HG03354 (cell line): ENCODE measurements around the gene LPCAT3.
A peak's percentile ranks its signal among the peaks of the same experiment; 100 is the strongest.
"Not testable (repeated sequence)": the region's sequence is repeated elsewhere in the genome, so short reads cannot be mapped to it uniquely, and the experiment has no call there.

Experiments
- ATAC-seq: cut with Tn5 transposase; IDR thresholded peaks from one replicate; pipeline ENCODE4 v1.9.1; 2021; ENCODE audit warnings: mild to moderate bottlenecking; ENCODE audit not compliant: unreplicated experiment, poor library complexity, severe bottlenecking

LPCAT3 gene

GRCh38 chr12:7039403-7039802 lies 21.1 kb upstream of the LPCAT3 start:
- ATAC-seq, result no peak

- no peak for ATAC-seq
Observed at GRCh38 chr12:7038591-7038990, 20.3 kb upstream of the LPCAT3 start.

- not testable (repeated sequence) for ATAC-seq
Observed at GRCh38 chr12:7037411-7037810, 19.1 kb upstream of the LPCAT3 start.

GRCh38 chr12:7035463-7035862 lies 17.2 kb upstream of the LPCAT3 start:
- ATAC-seq, result no peak

- no peak for ATAC-seq
Observed at GRCh38 chr12:7034464-7034863, 16.2 kb upstream of the LPCAT3 start.

- ATAC-seq, result no peak
Observed at GRCh38 chr12:7032990-7033389, 14.7 kb upstream of the LPCAT3 start.

GRCh38 chr12:7031306-7031705 lies 13.0 kb upstream of the LPCAT3 start:
- ATAC-seq, result no peak

GRCh38 chr12:7026854-7027253 lies 8.6 kb upstream of the LPCAT3 start:
- no peak for ATAC-seq

- ATAC-seq, result no peak
Observed at GRCh38 chr12:7023114-7023513, 4.8 kb upstream of the LPCAT3 start.

GRCh38 chr12:7021956-7022355 lies 3.7 kb upstream of the LPCAT3 start:
- no peak for ATAC-seq

- no peak for ATAC-seq
Observed at GRCh38 chr12:7019043-7019569, 830 bp upstream of the LPCAT3 start.

GRCh38 chr12:7017870-7018349 lies 366 bp downstream of the LPCAT3 start:
- ATAC-seq, result peak; percentile 30

- ATAC-seq, result no peak
Observed at GRCh38 chr12:7016958-7017571, 1.2 kb downstream of the LPCAT3 start.

GRCh38 chr12:7015555-7016370 lies 2.5 kb downstream of the LPCAT3 start:
- ATAC-seq, result no peak

- ATAC-seq, result no peak
Observed at GRCh38 chr12:7013101-7013500, 5.2 kb downstream of the LPCAT3 start.

- ATAC-seq, result no peak
Observed at GRCh38 chr12:7012024-7012607, 6.2 kb downstream of the LPCAT3 start.

GRCh38 chr12:7011398-7011797 lies 6.9 kb downstream of the LPCAT3 start:
- ATAC-seq, result not testable (repeated sequence)

- no peak for ATAC-seq
Observed at GRCh38 chr12:7009512-7009911, 8.8 kb downstream of the LPCAT3 start.

GRCh38 chr12:7008864-7009263 lies 9.4 kb downstream of the LPCAT3 start:
- no peak for ATAC-seq

GRCh38 chr12:7006639-7007038 lies 11.6 kb downstream of the LPCAT3 start:
- no peak for ATAC-seq

GRCh38 chr12:7005311-7005710 lies 13.0 kb downstream of the LPCAT3 start:
- no peak for ATAC-seq
